A549 treated with RU486 at 1 μM for 4 hours (cell line): ENCODE data around the gene CLOCK. TPM values are rescaled to one million over a fixed set of nuclear protein-coding genes. Genes with fewer than 3 reads are reported as not detected.

Source experiments
- total RNA-seq: library from RNA; stranded (reverse); fragments of 200-300 nt; extraction: Qiagen RNA extraction; gene quantifications from 5 replicates; pipeline ENCODE4 v1.2.3, GENCODE V29; 2022; ENCODE audit warnings: low read depth

CLOCK gene, protein sequence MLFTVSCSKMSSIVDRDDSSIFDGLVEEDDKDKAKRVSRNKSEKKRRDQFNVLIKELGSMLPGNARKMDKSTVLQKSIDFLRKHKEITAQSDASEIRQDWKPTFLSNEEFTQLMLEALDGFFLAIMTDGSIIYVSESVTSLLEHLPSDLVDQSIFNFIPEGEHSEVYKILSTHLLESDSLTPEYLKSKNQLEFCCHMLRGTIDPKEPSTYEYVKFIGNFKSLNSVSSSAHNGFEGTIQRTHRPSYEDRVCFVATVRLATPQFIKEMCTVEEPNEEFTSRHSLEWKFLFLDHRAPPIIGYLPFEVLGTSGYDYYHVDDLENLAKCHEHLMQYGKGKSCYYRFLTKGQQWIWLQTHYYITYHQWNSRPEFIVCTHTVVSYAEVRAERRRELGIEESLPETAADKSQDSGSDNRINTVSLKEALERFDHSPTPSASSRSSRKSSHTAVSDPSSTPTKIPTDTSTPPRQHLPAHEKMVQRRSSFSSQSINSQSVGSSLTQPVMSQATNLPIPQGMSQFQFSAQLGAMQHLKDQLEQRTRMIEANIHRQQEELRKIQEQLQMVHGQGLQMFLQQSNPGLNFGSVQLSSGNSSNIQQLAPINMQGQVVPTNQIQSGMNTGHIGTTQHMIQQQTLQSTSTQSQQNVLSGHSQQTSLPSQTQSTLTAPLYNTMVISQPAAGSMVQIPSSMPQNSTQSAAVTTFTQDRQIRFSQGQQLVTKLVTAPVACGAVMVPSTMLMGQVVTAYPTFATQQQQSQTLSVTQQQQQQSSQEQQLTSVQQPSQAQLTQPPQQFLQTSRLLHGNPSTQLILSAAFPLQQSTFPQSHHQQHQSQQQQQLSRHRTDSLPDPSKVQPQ
- 3.5 to 5.4 TPM (median 4.8 TPM) in 5 replicates for total RNA-seq

GRCh38 chr4:55546756-55547465 lies at the start of gene CLOCK:
Gene CLOCK, minus strand, starts transcription at chr4:55546909. Its CDS starts 64,124 bp downstream, at chr4:55482785.

GRCh38 chr4:55592014-55592413 lies 45.3 kb upstream of the CLOCK start, which contains the start of gene PDCL2:
Gene PDCL2, minus strand, starts transcription at chr4:55592245. Its CDS starts 136 bp downstream, at chr4:55592109.

DNA sequence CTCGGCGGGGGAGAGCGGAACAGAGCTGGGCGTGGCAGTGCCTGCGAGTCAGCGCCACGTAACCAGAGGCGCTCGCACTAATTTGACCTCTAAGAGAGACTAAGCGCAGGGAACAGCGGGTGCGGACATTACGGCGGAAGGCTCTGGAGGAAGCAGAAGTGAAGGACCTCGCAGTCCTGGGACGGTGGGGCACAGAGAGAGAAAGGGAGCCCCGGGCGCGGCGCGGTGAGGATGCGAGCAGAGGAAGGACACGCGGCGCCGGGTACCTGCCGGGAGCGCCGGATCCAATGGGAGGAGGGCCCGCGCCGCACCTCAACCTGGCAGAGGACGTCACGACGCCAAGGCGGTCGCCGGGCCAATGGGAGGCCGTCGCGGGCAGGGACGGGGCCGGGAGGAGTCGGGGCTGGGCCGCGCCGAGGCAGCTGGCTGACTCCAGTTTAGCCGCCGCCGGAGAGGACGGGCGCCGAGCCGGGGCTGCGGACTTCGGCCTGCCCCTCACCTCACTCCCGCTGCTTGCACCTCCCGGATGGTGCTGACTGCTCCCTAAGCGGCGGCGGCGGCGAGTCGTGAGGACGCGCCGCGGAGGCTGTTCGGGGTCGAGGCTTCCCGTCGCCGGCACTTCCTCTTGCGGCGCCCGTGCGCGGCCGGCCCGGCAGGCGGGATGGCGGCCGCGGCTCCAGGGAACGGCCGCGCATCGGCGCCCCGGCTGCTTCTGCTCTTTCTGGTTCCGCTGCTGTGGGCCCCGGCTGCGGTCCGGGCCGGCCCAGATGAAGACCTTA lies 151.0 kb downstream of the CLOCK start, which contains the start of gene TMEM165:
TMEM165 (plus strand) TSS at position 429 of the 779 bp plus-strand sequence; CDS start at position 662, 233 bp downstream.

Other genes with a start within 250 kb of the CLOCK start
- gene SRD5A3, start 200.7 kb downstream of the CLOCK start, total RNA-seq, result 5.5 to 10.1 TPM (median 9.4 TPM) in 5 replicates
- 31.0 to 59.8 TPM (median 56.4 TPM) in 5 replicates for gene TMEM165, start 151.0 kb downstream of the CLOCK start, total RNA-seq
- not detected in 5 replicates for gene PDCL2, start 45.3 kb upstream of the CLOCK start, total RNA-seq
- gene NMU, start 89.4 kb upstream of the CLOCK start, total RNA-seq, result 0.54 to 0.74 TPM (median 0.63 TPM) in 4 of 5 replicates, not detected in the other